Measurements from ENCODE around the gene IRF9.
A peak's percentile ranks its signal among the peaks of the same experiment; 100 is the strongest.

- TF ChIP-seq, protein P1, sequence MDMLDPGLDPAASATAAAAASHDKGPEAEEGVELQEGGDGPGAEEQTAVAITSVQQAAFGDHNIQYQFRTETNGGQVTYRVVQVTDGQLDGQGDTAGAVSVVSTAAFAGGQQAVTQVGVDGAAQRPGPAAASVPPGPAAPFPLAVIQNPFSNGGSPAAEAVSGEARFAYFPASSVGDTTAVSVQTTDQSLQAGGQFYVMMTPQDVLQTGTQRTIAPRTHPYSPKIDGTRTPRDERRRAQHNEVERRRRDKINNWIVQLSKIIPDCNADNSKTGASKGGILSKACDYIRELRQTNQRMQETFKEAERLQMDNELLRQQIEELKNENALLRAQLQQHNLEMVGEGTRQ (CRISPR knock-in tag; IDR thresholded peaks at IDR 0.05): peak; percentile 98
- TF ChIP-seq CTCF (IDR thresholded peaks at IDR 0.05) (no peak), JUN (CRISPR knock-in tag; IDR thresholded peaks at IDR 0.05) (no peak), SOX15 (CRISPR knock-in tag; IDR thresholded peaks at IDR 0.05) (no peak), ARID4B (CRISPR knock-in tag; IDR thresholded peaks at IDR 0.05; ENCODE audit: borderline replicate concordance) (peak; percentile 68; the same call in 1 of the 2 replicates), TP53 (CRISPR knock-in tag; IDR thresholded peaks at IDR 0.05) (no peak), TEAD1 (CRISPR knock-in tag; IDR thresholded peaks at IDR 0.05) (peak; percentile 72; the same call in 1 of the 2 replicates), ZNF317 (CRISPR knock-in tag; IDR thresholded peaks at IDR 0.05; ENCODE audit: borderline replicate concordance, low read depth) (no peak), OVOL2 (CRISPR knock-in tag; IDR thresholded peaks at IDR 0.05; ENCODE audit: borderline replicate concordance) (no peak)
Observed at GRCh38 chr14:24212924-24213865, 52.1 kb downstream of the IRF9 start, which contains the start of gene CHMP4A.

Data from WTC11 (cell line).